ACHN (cell line): ENCODE data around the gene LTA.
A peak's percentile ranks its signal among the peaks of the same experiment; 100 is the strongest.
"Not testable (repeated sequence)": the region's sequence is repeated elsewhere in the genome, so short reads cannot be mapped to it uniquely, and the experiment has no call there.

Experiments used
- DNase-seq: peaks from one replicate; pipeline ENCODE4 v3.0.0-alpha.2; 2015
- in situ Hi-C: cut with HindIII; loops from 2 replicates; pipeline ENCODE4 v1.10.0; 2017; ENCODE audit warnings: low sequenced_read_pairs, low pct_ligation_motif_present, low pct_unique_long_range_greater_than_20kb

The LTA gene

DNA sequence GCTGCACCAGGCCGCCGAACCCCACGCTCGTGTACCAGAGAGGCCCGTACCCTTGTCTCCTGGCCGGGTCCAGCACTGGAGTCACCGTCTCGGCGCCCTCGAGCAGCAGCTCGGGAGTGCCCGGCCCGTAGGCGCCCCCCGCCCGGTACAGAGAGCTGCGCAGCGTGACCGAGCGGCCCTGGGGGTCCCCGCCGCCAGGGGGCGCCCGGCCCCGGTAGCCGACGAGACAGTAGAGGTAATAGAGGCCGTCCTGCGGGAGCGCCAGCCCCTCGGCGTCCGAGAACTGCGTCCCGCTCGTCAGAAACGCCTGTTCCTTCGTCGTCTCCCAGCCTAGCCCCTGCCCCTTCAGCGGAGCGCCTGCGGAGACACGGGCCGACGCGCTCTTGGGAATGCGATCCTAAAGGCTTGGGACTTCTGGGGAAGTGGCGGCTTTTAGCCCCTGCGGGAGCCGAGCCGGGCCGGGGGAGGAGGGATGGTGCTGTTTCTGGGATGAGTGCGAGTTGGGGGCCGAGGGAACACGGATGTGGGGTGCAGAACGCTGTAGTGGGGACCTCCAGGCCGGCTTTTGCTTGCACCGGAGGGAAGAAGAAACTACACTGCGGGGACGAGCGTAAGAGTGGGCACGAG is 8.8 kb downstream of the LTA start:
- peak; percentile 75 for DNase-seq
- in situ Hi-C loops, result no loop called here

DNA sequence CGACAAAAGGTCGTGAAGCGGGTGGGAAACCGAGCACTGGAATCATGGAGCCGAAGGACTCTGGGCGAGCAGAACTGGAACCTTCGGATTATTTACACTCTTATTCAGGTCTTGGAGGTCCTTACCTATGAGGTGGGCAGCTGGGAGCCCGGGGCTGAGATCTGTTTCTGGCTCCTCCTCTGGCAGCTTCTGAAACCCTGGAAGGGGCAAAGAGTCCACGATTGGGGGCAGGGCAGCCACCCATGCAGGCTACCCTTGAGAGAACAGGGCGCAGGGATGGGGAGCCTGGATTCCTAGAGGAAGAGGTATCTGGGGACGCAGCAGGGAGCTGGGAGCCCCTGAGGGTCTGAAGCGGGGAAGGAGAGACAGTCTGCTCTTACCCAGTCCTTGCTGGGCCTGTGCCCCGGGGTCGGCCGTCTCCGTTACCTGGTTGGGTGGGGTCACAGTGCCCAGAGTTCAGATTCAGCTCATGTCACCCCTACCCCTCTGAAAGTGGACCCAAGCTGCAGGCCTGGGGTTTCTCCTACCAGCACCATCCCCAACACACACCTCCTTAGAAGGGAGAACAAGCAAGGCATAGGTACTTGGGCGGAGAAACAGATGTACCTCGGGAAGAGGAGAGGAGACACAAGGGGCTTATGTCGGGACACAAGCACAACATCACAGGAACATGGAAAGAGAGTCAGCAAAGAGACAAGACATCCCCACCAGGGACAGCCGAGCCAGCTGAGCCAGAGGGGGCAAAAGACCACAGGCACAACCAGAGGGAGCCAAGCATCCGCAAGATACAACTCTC is 9.5 kb downstream of the LTA start:
- in situ Hi-C loops, result no loop called here
- DNase-seq, result peak; percentile 7

DNA sequence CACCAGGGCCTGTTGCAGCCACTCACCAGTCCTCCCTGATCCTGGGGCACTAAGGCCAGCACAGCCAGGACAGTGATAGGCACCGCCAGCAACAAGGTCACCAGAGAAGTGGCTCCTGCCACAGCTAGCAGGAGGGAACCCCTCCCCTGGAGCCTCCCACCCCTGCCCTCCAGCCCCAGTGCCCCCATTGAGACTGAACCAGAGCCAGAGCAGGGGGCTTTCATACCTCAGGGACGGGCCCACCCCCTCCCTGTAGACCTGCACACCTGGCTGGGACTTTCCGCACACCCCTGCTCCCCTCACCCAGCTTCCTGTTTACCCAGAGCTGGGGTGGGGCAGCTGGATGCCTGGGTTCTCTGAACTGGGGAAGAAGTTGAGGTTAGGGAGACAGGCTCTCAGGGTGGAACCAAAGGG is 10.1 kb downstream of the LTA start, which contains the start of gene LTB:
Gene LTB (minus strand): TSS at position 195 of the 414 bp plus-strand sequence. CDS start 7 bp downstream, at position 188.
- DNase-seq, result no peak
- in situ Hi-C loops, result no loop called here

DNA sequence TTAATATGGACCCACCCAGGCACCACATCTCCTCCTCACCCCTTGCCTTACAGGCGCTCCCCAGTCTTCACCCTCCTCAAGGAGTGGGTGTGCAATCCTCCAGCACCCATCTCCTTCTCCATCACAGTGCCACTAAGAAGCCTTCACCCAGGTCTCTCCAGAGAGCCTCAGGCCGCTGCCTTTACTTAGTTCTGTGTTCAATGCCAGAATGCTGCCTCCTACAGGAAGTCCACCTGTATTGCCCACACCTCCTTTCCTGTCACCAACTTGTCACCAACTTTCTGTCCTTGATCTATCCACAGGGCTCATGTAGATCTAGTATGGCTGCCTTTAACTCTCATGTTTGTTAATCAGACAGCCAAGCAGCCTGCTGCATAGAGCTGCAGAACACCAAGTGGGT is 13.4 kb downstream of the LTA start:
- peak; percentile 38 for DNase-seq
- in situ Hi-C loops, result no loop called here

- in situ Hi-C loops, result no loop called here
- no peak for DNase-seq
Measured at GRCh38 chr6:31586008-31586407, 13.9 kb downstream of the LTA start, which contains the start of gene LST1. TSS of gene LST1 (plus strand) at chr6:31586277. CDS start at chr6:31587300, 1,023 bp downstream.

- in situ Hi-C loops, result no loop called here
- no peak for DNase-seq
Measured at GRCh38 chr6:31586599-31587281, 14.7 kb downstream of the LTA start.

DNA sequence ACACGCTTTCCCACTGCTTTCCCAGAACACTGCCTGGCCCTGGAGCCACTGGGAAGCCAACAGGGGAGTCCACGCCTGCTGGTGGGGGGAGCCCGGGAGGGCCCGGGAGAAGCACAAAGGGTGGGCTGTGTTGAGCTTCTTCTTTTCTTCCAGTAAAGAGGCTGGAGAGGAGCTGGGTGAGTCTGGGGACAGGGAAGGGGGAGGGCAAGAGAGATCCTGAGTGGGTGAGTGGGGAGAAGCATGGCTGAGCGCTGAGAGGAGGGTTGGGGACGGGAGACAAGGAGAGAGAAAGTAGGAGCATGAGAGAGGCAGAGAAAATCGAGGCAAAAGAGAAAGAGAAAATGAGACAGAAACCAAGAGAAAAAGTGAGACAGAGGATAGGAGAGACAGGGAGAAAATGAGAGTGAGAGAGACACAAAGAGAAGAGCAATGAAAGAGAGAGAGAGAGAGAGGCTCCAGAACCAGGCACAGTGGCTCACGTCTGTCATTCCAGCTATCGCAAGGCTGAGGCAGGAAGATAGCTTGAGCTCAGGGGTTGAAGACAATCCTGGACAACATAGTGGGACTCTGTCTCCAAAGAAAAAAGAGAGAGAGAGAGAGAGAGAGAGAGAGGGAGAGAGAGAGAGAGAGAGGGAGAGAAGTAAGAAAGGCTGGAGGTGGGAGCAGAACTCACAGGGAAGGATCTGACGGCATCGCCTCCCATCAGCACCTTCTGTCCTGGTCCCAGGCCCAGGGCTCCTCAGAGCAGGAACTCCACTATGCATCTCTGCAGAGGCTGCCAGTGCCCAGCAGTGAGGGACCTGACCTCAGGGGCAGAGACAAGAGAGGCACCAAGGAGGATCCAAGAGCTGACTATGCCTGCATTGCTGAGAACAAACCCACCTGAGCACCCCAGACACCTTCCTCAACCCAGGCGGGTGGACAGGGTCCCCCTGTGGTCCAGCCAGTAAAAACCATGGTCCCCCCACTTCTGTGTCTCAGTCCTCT is 16.0 kb downstream of the LTA start:
- DNase-seq, result no peak
- in situ Hi-C loops, result no loop called here

DNA sequence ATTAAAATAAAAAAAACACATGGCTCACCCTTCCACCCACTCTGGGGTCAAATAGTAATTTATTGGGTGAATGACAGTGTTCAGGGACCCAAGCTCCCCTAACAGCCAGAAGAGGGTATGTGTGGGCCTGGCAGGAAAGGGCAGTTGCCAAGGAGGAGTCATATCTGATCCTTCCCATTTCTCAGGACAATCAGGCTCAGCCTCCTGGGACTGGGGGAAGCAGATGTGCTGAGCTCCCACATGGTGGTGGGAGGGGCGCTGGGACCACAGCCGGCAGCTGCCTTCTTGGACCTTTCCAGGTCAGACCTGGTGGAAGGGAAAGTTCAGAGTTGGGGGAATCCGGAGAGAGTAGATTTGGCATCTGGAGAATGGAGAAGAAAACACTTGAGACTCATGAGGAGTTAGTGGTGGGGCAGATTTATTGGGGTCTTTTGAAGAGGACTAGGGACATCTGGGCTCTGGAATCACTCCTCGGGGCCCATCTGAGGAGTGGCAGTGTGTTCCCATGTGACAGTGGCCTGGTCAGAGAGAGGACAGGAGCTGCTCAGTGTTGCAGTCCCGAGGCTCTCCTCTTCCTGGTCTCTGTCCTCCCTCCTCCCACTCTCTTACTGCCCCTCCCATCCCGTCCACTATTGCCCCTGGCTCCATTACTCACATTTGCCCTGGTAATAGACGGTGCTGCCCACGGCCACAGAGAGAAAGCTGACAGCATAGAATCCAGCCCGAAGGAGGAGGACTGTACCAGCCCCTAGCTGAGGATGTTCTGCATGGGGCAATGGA is 17.0 kb downstream of the LTA start:
- in situ Hi-C loops, result no loop called here
- no peak for DNase-seq

GRCh38 chr6:31590691-31591090 is 18.6 kb downstream of the LTA start:
- in situ Hi-C loops, DNase-seq: not testable (repeated sequence)

- DNase-seq, result no peak
- in situ Hi-C loops, result no loop called here
Measured at GRCh38 chr6:31592396-31592771, 20.3 kb downstream of the LTA start.

DNA sequence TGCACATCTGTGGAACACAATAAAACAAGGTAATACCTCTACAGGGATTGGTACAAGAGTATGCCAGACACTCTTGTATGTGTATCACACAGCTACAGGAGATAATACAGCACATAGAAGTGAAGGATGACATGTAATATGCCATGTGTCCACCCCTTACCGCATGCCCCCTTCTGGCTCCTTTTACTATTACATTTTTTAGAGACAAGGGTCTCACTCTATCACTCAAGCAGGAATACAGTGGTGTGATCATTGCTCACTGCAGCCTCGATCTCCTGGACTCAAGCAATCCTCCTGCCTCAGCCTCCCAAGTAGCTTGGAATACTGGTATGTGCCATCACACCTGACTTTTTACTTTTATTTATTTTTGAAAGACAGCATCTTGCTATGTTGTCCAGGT is 24.9 kb downstream of the LTA start:
- peak; percentile 41 for DNase-seq
- in situ Hi-C loops, result no loop called here

GRCh38 chr6:31607317-31607716 is 35.2 kb downstream of the LTA start:
- DNase-seq, result no peak
- in situ Hi-C loops, result no loop called here

DNA sequence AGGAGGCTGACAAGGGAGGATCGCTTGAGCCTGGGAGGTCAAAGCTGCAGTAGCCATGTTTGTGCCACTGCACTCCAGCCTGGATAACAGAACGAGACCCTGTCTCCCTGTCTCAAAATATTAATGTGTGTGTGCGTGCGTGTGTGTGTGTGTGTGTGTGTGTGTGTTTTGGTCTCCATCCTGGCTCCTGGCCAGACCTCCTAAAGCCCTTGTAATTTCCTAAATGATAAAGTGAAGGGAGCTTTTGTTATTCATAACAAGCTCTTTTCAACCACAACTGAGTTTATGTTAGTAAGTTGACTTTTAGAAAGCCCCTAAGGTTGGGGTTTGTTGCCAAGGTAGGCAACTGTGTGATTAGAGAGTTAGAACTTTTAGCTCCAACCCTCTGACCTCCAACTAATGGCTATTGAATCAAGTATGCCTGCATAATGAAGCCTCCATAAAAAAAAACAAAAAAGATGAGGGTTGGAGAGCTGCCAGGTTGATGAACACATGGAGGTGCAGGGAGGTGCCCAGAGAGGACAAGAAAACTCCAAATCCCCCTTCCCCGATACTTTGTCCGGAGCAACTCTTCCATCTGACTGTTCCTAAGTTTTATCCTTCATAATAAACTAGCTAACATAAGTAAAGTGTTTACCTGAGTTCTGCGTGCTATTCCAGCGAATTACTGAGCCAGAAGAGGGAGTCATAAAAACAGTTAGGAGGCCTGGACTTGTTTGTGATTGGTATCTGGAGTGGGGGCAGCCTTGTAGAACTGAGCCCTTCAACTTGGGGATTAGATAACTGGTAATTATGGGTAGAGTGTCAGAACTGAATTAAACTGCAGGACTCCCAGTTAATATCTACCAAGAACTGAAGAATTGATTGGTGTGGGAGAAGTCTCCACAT is 37.7 kb downstream of the LTA start:
- DNase-seq, result no peak
- in situ Hi-C loops, result no loop called here

- DNase-seq, result no peak
- in situ Hi-C loops, result no loop called here
Measured at GRCh38 chr6:31610968-31611367, 38.9 kb downstream of the LTA start.

DNA sequence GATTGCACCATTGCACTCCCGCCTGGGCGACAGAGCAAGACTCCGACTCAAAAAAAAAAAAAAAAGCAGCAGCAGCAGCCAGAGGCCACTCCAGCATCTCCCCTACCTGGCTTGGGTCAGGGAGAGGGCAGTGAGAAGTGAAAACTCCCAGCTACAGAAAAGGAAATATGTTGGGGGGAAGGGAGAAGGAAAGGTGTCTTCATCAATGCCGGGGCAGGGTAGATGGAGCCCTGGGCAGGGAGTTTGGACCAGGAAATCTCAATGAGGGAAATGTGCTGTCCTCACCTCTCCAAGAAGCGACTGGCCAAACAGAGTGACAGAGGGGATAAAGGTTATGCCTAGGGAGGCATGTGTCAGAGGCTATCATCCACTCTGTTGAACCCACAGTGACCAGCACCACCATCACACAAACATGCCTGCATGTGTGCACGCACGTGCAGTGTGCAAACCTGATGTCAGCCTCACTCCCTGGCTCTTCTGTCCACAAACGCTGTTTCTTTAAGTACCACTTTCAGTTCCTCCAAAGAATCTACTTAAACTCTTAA is 42.1 kb downstream of the LTA start:
- no peak for DNase-seq
- in situ Hi-C loops, result no loop called here

DNA sequence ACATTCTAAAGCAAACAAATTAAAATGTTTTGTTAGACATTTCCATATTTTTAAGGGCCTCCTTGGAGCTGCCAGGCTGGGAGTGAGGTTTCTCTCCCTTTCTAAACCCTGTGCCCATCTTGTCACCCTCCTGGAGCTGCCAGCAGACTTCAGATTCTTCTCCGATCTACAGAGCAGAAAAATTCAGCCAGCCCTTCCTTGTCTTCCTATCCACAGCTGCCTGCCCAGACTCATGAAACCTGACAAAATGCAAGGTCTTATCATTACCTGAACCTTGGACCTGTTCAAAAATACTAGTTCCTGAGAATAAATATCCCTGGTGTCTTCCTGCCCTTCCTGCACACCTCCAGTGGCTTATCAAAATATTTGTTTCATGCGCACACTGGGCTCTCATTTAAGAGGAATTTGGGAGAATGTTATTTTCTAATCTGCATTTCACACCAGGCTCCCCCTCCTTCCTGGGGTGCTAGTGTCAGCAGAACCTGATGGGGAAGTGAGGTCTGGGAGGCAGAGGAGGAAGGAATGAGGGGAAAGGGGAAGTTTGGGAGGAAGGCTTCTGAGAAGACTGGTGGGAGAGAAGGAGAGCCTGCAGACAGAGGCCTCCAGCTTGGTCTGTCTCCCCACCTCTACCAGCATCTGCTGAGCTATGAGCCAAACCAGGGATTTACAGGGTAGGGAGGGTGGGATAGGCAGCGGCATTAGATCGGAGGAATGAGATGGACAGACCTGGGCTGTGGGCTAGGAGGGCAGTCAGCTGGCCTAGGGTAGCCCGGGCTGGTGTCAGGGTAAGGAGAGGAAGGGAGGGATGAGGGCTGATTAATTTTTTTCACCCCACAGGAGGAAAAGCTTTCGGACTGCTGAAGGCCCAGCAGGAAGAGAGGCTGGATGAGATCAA is 42.8 kb downstream of the LTA start, which contains the start of gene AIF1:
Gene AIF1 (plus strand): TSS at position 551 of the 895 bp plus-strand sequence. CDS start 96 bp downstream, at position 647.
- no peak for DNase-seq
- in situ Hi-C loops, result no loop called here
